GM21515 (cell line): Measurements from ENCODE around the gene OPRL1.

Source experiments
- ATAC-seq: cut with Tn5 transposase; IDR thresholded peaks from one replicate; pipeline ENCODE4 v1.9.1; 2021; ENCODE audit not compliant: unreplicated experiment

The OPRL1 gene

GRCh38 chr20:64080013-64080812 lies at the start of gene OPRL1:
Gene OPRL1, plus strand, starts transcription at chr20:64080082. Its CDS starts 12,639 bp downstream, at chr20:64092721.
- ATAC-seq: no peak

- no peak for ATAC-seq
These were observed 49.3 kb upstream of the OPRL1 start for GRCh38 chr20:64030371-64031134.

GRCh38 chr20:64031822-64032314 lies 48.0 kb upstream of the OPRL1 start:
- no peak for ATAC-seq

- no peak for ATAC-seq
These were observed 46.9 kb upstream of the OPRL1 start for GRCh38 chr20:64032706-64033624.

- no peak for ATAC-seq
These were observed 45.8 kb upstream of the OPRL1 start for GRCh38 chr20:64033981-64034493.

GRCh38 chr20:64035066-64035932 lies 44.6 kb upstream of the OPRL1 start:
- no peak for ATAC-seq

- no peak for ATAC-seq
These were observed 43.9 kb upstream of the OPRL1 start, which contains the start of gene C20orf204 for GRCh38 chr20:64035933-64036345. Gene C20orf204, plus strand, starts transcription at chr20:64036182. Its CDS starts 142 bp downstream, at chr20:64036324.

- no peak for ATAC-seq
These were observed 43.3 kb upstream of the OPRL1 start for GRCh38 chr20:64036346-64037198.

- no peak for ATAC-seq
These were observed 42.7 kb upstream of the OPRL1 start for GRCh38 chr20:64037199-64037497.

GRCh38 chr20:64037498-64038213 lies 42.2 kb upstream of the OPRL1 start:
- no peak for ATAC-seq

GRCh38 chr20:64038224-64038564 lies 41.7 kb upstream of the OPRL1 start:
- peak; percentile 13 for ATAC-seq

GRCh38 chr20:64038565-64039292 lies 41.2 kb upstream of the OPRL1 start:
- ATAC-seq: peak; percentile 34

GRCh38 chr20:64039293-64040160 lies 40.4 kb upstream of the OPRL1 start:
- no peak for ATAC-seq

- no peak for ATAC-seq
These were observed 39.4 kb upstream of the OPRL1 start for GRCh38 chr20:64040231-64041039.

- no peak for ATAC-seq
These were observed 38.7 kb upstream of the OPRL1 start for GRCh38 chr20:64041040-64041780.

GRCh38 chr20:64041781-64042053 lies 38.2 kb upstream of the OPRL1 start:
- no peak for ATAC-seq
